Stimulated activated CD8-positive, alpha-beta memory T cell treated with anti-CD3 and anti-CD28 coated beads, Interleukin-7, amount 100 ng/mL, for 24 hours (primary cell): ENCODE results near the gene ELFN2.

Experiments used
- DNase-seq: peaks from one replicate; pipeline ENCODE4 v3.0.0-alpha.2; 2020; ENCODE audit warnings: low read depth

ELFN2 gene

GRCh38 chr22:37357446-37358075 is 69.7 kb downstream of the ELFN2 start:
- DNase-seq, result no peak

GRCh38 chr22:37356922-37357321 is 70.4 kb downstream of the ELFN2 start:
- no peak for DNase-seq

- DNase-seq, result no peak
Observed at GRCh38 chr22:37355174-37355573, 72.1 kb downstream of the ELFN2 start.

DNA sequence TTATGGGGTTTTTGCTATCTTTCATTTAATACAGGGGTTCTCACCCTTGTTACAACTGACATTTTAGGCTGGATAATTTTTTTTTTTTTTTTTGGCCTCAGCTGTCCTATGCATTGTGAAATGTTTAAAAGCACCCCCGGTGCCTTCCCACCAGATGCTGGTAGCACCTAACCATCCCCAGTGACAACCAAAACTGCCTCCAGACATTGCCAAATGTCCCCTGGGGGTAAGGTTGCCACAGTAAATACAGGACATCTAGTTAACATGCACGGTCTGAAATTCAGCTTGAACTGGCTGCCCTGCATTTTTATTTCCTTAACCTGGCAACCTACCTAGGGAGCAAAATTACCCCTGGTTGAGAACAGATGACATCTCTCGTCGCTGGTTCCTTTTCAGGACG is 72.6 kb downstream of the ELFN2 start:
- DNase-seq, result no peak

DNA sequence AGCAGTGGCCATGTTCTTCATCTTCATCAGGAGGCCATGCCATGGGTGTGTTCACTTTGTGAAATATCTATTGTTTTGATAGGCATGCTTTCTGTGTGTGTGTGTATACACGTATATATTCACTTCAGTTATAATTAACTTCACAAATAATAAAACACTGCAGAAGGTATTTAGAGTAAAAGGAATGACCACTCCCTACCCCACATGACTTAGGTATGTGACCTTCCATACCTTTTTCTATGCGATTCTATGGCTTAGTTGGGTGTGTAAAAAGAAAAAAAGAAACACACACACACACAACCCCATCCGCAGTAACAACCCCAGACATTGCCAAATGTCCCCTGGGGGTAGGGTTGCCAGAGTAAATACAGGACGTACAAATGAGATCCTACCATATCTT is 73.0 kb downstream of the ELFN2 start:
- DNase-seq, result no peak

DNA sequence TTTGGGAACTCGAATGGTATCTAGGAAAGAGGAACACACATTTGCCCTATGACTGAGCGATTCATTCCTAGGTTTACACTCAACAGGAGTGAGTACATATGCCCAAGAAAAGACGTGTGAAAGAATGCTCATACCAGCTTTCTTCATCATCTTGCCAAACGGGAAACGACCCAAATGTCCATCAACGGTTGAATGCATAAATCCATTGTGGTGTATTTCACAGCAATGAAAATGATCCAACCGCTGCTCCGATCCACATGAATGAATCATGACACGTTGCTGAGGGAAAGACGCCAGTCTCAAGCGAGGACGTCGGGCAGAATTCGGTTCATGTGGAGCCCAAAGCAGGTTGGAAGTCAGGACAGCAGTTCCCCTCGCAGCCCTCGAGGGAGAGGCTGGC is 73.4 kb downstream of the ELFN2 start:
- DNase-seq, result no peak

DNA sequence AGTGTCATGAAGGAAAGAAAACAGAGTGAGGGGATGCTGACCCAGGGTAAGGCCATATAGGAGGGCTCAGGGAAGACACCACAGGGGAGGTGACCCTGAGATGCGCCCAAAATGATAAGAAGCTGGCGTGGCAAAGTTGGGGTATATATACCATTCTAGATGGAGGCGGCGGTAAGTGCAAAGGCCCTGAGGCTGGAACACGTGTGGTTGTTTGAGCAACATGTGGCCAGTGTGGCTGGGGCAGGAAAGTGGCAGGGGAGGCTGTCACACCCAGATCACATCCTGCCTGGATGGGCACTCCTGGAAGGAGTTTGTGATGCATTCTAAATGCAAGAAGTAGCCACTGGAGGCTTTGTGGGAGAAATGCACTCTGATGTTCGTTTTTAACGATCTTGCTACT is 74.8 kb downstream of the ELFN2 start:
- DNase-seq, result no peak

- no peak for DNase-seq
Observed at GRCh38 chr22:37351232-37351631, 76.0 kb downstream of the ELFN2 start.

DNA sequence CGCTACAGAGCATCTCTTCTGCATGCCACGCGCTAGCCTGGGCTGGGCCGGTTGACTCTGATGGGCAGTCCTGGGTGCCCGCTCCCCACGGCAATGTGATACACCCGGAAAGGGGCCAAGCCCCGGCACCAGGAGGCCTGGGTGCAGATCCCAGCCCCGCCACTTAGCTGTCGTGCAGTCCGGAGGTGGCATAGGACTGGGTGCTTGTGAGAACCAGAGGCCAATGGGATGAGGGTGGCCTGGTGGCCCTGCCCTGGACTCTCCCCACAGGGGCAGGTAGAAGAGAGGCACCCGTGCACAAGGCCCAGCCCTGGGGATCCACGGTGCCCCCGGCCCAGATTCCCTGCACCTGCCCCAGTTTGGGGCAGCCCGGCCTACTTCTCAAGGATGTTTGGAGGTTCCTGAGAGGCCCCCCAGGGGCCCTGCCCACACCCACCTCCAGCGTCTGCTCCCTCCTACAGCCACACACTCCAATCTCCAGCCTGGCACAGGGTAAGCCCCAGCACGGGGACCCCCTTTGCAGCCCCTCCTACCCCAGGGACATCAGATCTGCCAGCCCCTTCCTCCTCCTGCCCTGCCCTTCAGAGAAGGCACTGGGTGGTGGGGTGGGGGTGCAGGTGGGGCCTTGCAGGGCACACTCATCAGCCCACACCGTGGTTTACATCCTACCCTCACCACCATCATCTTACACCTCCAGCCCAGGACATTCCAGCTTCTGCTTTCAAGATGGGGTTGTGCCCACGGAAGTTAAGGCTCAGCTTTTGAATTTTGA is 78.0 kb downstream of the ELFN2 start:
- no peak for DNase-seq

DNA sequence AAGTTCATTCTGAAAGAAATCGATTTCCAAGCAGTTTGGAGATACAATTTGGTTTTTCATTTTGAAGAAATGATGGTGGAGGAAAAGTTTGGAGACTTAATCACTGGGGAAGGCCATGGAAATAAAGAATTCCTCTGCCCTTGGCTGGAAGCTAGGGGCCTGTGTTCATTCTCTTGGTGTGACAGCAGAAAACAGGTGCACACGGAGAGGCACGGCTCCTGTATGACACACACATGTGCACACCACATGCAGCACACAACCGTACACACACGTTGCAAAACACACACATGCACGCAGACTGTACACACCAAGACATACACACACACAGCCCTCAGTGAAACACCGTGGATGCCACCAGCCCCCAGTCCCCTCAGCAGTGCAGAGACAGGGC is 80.8 kb downstream of the ELFN2 start:
- DNase-seq, result no peak

DNA sequence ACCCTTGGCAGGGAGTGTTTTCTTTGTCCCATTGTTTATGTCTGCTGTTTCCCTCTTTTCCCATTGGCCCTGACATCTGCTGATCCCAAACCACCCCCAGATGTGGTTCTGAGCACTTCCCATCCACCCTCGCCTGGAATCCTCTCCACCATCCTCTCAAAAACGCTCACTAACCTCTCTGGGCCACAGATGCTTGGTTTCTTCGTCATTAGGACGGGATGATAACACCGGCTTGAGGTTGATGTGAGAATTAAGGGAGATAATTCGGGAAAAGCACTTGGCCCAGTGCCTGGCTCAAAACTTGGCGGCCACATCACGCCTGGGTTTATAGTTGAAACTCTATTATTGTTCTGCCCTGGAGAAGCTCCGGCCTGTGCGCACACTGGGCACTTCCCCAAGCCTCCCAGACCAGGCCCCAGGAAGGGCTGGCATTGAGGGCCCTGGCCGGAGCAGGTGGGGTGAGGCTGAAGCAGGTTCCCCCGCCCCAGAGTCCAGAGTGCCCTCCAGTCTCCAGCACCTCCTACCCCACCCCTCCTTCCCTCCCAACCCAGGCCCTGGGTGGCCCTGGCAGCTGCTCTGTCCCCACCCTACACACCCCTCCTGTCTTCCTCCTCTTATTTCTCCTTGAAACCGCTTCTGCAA is 81.3 kb downstream of the ELFN2 start:
- DNase-seq, result no peak

- DNase-seq, result no peak
Observed at GRCh38 chr22:37344735-37345449, 82.4 kb downstream of the ELFN2 start.

- DNase-seq, result no peak
Observed at GRCh38 chr22:37343863-37344734, 83.2 kb downstream of the ELFN2 start.

DNA sequence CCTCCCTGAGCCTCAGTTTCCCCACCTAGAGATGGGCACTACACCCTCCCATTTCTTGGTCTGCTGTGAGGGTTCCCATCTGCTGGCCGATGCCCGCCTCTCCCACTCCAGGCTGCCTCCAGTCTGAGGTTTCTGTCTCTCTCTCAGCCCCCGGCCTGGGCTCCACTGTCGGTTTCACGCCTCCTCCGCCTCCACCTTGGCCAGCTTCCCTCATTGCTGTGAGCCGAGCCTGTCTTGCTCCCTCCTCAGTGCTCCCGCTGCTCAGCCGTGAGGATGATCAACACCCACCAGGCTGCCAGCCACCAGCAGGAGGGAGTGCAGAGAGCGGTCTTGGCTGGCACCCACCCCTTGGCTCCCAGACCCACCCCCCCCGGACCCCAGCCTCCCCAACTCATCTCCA is 83.9 kb downstream of the ELFN2 start:
- no peak for DNase-seq

- DNase-seq, result no peak
Observed at GRCh38 chr22:37342065-37342464, 85.2 kb downstream of the ELFN2 start.

- DNase-seq, result no peak
Observed at GRCh38 chr22:37340331-37341262, 86.7 kb downstream of the ELFN2 start.

- DNase-seq, result no peak
Observed at GRCh38 chr22:37338539-37339246, 88.6 kb downstream of the ELFN2 start.

GRCh38 chr22:37337204-37337943 is 89.9 kb downstream of the ELFN2 start:
- no peak for DNase-seq

GRCh38 chr22:37336579-37336978 is 90.7 kb downstream of the ELFN2 start:
- no peak for DNase-seq
